Vagina (tissue), 2 donors: ENCODE data around the gene ZNF514. TPM values are rescaled to one million over a fixed set of nuclear protein-coding genes. Genes with fewer than 3 reads are reported as not detected.
"Not testable (repeated sequence)": the region's sequence is repeated elsewhere in the genome, so short reads cannot be mapped to it uniquely, and the experiment has no call there.

Experiments used
- DNase-seq, 2 donors: peaks; one replicate each; pipeline ENCODE4 v3.0.0-alpha.2; 2017; ENCODE audit errors: extremely low spot score in 2 of 2
- H3K27ac ChIP-seq: fragments of 200-600 bp; sonication (generic); one replicate; pipeline ENCODE4 v1.5.1; 2019
- H3K27me3 ChIP-seq: fragments of 200-600 bp; sonication (generic); one replicate; pipeline ENCODE4 v1.5.1; 2019
- H3K36me3 ChIP-seq, 2 donors: fragments of 200-600 bp; sonication (generic); one replicate each; pipeline ENCODE4 v1.5.1; 2017 to 2019
- H3K4me1 ChIP-seq: fragments of 200-600 bp; sonication (generic); one replicate; pipeline ENCODE4 v1.5.1; 2019
- H3K4me3 ChIP-seq, 2 donors: fragments of 200-600 bp; sonication (generic); 1 replicate in 1 of 2; 2 replicates in 1 of 2; pipeline ENCODE4 v1.5.1; 2016 to 2019
- H3K9me3 ChIP-seq: fragments of 200-600 bp; sonication (generic); one replicate; pipeline ENCODE4 v1.5.1; 2019
- POLR2A ChIP-seq, 2 donors: fragments of 450-650 bp; IDR thresholded peaks; one replicate each; pipeline ENCODE4 v1.6.1; 2017; ENCODE audit warnings: antibody characterized with exemption in 2 of 2, mild to moderate bottlenecking in 2 of 2, moderate library complexity in 2 of 2
- POLR2AphosphoS5 ChIP-seq, 2 donors: sonication (generic); formaldehyde crosslinking; IDR thresholded peaks; one replicate each; pipeline ENCODE4 v1.9.0; 2017; ENCODE audit warnings: antibody characterized with exemption in 2 of 2, mild to moderate bottlenecking in 2 of 2, low read depth in 1 of 2; ENCODE audit not compliant: insufficient read depth in 1 of 2
- intact Hi-C: fragments of 100-400 bp; cut with DNase I; formaldehyde crosslinking; loops from one replicate; pipeline ENCODE4 v1.15.1; 2023
- total RNA-seq: library from RNA; depleted of rRNA; stranded (reverse); fragments of >200 nt; gene quantifications from one replicate; pipeline ENCODE4 v1.2.3, GENCODE V29; 2016
- TF ChIP-seq, protein P1 (sequence below), 3 experiments: fragments of 450-650 bp in 2 of 3; fragments of 200-600 bp in 1 of 3; sonication (generic) in 1 of 3; IDR thresholded peaks; one replicate each; pipeline ENCODE4 v1.5.1; 2017 to 2019; ENCODE audit warnings: antibody characterized with exemption in 3 of 3, mild to moderate bottlenecking in 2 of 3, moderate library complexity in 2 of 3

Gene ZNF514
- total RNA-seq, 1 donor from 2014 or later, result 14.0 TPM

DNA sequence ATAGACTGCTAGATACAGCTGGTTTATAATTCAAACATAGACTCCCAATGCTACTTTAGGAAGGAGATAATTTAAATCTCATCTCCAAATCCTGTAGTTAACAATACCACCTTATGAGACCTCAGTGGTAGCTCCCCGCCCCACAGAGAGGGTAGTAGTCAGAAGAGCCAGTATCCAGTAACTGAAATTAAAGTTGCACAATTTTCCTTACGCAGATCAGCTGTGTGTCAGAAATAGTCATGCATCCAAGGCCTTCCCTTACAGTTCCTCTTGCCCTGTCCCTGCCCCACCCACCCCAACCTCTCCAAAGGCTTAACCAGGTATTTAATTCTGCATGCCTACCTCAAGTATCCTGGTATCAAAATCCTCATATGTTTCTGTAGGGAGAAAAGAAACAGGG, 53.6 kb downstream of the ZNF514 start:
- TF ChIP-seq POLR2AphosphoS5 (IDR thresholded peaks at IDR 0.05; ENCODE audit: insufficient read depth in 1 of 2, low read depth in 1 of 2) (no peak), POLR2A (IDR thresholded peaks at IDR 0.05) (no peak)
- TF ChIP-seq, protein P1, sequence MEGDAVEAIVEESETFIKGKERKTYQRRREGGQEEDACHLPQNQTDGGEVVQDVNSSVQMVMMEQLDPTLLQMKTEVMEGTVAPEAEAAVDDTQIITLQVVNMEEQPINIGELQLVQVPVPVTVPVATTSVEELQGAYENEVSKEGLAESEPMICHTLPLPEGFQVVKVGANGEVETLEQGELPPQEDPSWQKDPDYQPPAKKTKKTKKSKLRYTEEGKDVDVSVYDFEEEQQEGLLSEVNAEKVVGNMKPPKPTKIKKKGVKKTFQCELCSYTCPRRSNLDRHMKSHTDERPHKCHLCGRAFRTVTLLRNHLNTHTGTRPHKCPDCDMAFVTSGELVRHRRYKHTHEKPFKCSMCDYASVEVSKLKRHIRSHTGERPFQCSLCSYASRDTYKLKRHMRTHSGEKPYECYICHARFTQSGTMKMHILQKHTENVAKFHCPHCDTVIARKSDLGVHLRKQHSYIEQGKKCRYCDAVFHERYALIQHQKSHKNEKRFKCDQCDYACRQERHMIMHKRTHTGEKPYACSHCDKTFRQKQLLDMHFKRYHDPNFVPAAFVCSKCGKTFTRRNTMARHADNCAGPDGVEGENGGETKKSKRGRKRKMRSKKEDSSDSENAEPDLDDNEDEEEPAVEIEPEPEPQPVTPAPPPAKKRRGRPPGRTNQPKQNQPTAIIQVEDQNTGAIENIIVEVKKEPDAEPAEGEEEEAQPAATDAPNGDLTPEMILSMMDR (IDR thresholded peaks at IDR 0.05), result no peak
- no peaks in the 10 kb centered on the region for H3K27me3 ChIP-seq
- no peak for DNase-seq
- no peaks in the 10 kb centered on the region for H3K9me3 ChIP-seq
- peaks cover 3 to 100% of the 10 kb centered on the region in 2 donors for H3K36me3 ChIP-seq
- no peaks in the 10 kb centered on the region for H3K4me1 ChIP-seq
- intact Hi-C loops, result no loop called here
- no peak overlapping the region for H3K27ac ChIP-seq
- no peak overlapping the region for H3K4me3 ChIP-seq

DNA sequence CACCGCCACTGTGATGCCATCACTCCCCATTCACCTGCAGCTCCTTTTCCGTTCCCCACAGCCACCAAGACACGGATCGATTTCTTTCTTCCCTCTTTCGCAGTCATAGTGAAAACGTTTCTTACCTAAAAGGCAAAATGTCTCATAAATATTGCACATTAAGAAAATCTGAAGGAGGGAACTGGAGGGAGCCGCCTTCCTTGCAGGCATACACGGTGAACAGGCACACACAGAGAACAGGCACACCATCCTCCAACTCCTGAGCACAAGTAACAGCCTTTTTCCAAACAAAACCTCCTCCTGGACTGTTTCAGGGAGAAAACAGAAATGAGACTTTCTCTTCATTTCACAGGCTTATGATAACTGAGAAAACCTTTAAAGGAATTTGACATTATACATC, 55.0 kb downstream of the ZNF514 start:
- H3K9me3 ChIP-seq, result no peaks in the 10 kb centered on the region
- H3K27ac ChIP-seq, result no peak overlapping the region
- intact Hi-C loops, result no loop called here
- H3K36me3 ChIP-seq, result peaks cover 3 to 100% of the 10 kb centered on the region in 2 donors
- H3K4me1 ChIP-seq, result no peaks in the 10 kb centered on the region
- TF ChIP-seq POLR2A (IDR thresholded peaks at IDR 0.05) (no peak), POLR2AphosphoS5 (IDR thresholded peaks at IDR 0.05; ENCODE audit: insufficient read depth in 1 of 2, low read depth in 1 of 2) (no peak)
- TF ChIP-seq, protein P1 (IDR thresholded peaks at IDR 0.05), result no peak
- no peak overlapping the region for H3K4me3 ChIP-seq
- DNase-seq, result no peak
- no peaks in the 10 kb centered on the region for H3K27me3 ChIP-seq

DNA sequence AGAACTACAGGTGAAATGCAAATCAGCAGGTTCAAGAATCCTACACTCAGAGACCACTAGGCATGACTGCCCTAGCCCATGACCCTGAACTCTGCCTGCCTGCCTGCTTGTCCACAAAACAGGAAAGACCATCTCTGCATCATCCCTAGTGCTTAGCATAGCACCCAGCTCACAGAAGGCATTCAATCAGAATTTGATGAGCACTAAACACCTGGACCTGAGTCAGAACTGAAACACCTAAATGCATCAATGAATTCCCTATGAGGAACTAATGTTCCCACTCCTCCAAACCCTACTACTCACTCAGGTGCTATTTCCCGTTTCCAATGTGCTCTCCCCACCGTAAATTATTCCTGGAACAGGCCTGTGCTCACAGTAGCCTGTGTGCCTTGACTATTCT, 59.7 kb downstream of the ZNF514 start:
- no peak for TF ChIP-seq POLR2A (IDR thresholded peaks at IDR 0.05)
- DNase-seq, result no peak
- Histone ChIP-seq H3K9me3 (no peaks in the 10 kb centered on the region), H3K27ac (no peak overlapping the region), H3K4me1 (no peaks in the 10 kb centered on the region), H3K4me3 (no peak overlapping the region), H3K36me3 (peaks cover 3 to 75% of the 10 kb centered on the region in 2 donors), H3K27me3 (no peaks in the 10 kb centered on the region)
- intact Hi-C loops, result no loop called here

GRCh38 chr2:95098273-95098672, 61.4 kb downstream of the ZNF514 start:
- H3K4me3 ChIP-seq, H3K9me3 ChIP-seq, H3K27me3 ChIP-seq, H3K4me1 ChIP-seq, H3K27ac ChIP-seq, DNase-seq, intact Hi-C loops: not testable (repeated sequence)
- H3K36me3 ChIP-seq, result peaks cover 0 to 72% of the 10 kb centered on the region in 2 donors

Other genes with a start within 250 kb of the ZNF514 start
- 71.0 TPM for gene MAL, start 134.1 kb downstream of the ZNF514 start, total RNA-seq
- gene MRPS5, start 38.0 kb downstream of the ZNF514 start, total RNA-seq, result 55.0 TPM
- 4.2 TPM for gene ZNF2, start 6.0 kb upstream of the ZNF514 start, total RNA-seq
- 2.7 TPM for gene ZNF892, start 47.7 kb upstream of the ZNF514 start, total RNA-seq
- gene PROM2, start 114.6 kb upstream of the ZNF514 start, total RNA-seq, result 70.5 TPM
- gene KCNIP3, start 137.5 kb upstream of the ZNF514 start, total RNA-seq, result 27.5 TPM
- 42.0 TPM for gene FAHD2A, start 242.9 kb upstream of the ZNF514 start, total RNA-seq